HEK293 (cell line): ENCODE data around the gene SYCP2.

Experiments
- CTCF ChIP-seq: fragments of 450-650 bp; formaldehyde crosslinking; IDR thresholded peaks from 2 replicates; pipeline ENCODE4 v1.5.1; 2016; ENCODE audit warnings: missing biosample characterization, missing genetic modification characterization
- ZNF292 ChIP-seq: fragments of 450-650 bp; formaldehyde crosslinking; IDR thresholded peaks from 2 replicates; pipeline ENCODE4 v1.5.1; 2016; ENCODE audit warnings: low read depth, missing biosample characterization, missing genetic modification characterization, borderline replicate concordance

GRCh38 chr20:59835448-59836395, 97.7 kb downstream of the SYCP2 start:
- TF ChIP-seq CTCF (tag by site-specific recombination) (no peak), ZNF292 (tag by site-specific recombination) (no peak)
